ENCODE results near the gene FAM168A. TPM values are rescaled to one million over a fixed set of nuclear protein-coding genes. Genes with fewer than 3 reads are reported as not detected.
A peak's percentile ranks its signal among the peaks of the same experiment; 100 is the strongest.

The FAM168A gene
- polyA plus RNA-seq, 2 of the 4 experiments (the other 2 are of a cell fraction): 15.3 to 19.2 TPM

DNA sequence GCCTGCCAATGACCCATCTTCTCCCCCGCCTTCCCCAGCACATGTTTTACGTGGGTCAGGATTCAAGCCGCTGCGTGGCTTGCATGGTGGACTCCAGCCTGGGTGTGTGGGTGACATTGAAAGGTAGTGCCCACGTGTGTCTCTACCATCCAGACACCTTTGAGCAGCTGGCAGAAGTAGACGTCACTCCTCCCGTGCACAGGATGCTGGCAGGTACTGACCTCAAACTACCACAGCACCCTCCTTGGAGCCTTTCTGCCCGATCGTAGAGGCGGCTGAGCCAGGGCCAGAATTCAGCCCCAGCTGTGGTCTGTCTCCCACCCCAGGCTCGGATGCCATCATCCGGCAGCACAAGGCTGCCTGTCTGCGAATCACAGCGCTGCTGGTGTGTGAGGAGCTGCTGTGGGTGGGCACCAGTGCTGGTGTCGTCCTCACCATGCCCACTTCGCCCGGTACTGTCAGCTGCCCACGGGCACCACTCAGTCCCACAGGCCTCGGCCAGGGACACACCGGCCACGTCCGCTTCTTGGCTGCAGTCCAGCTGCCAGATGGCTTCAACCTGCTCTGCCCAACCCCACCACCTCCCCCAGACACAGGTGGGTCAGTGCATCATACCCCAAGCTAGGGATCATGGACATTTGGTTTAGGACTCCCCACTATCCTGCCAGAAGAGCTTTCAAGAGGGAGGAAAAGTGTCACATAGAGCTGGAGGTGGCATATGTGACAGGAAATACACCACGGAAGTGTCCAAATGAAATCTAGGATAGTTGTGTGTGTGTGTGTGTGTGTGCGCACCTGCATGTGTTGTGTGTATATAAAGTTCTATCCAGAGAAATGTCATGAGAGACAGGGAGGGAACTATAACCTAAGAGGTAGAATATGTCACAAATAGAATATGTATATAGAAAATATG is 232.3 kb downstream of the FAM168A start:
- DNase-seq (ENCODE audit: low read depth in 1 of 2, low spot score in 1 of 2) (no peak), FAIRE-seq (no peak), ATAC-seq (no peak)
- POLR2A ChIA-PET: no interaction called here
- Histone ChIP-seq H3K4me3 (no peak overlapping the region), H3K4me1 (no peaks in the 10 kb centered on the region), H3K27ac (no peak overlapping the region), H3K9me3 (no peaks in the 10 kb centered on the region), H3K4me2 (no peak overlapping the region)
- no peak for TF ChIP-seq CHD2 (IDR thresholded peaks at IDR 0.05; ENCODE audit: low read length, partially characterized antibody)
- TF ChIP-seq, protein P1, sequence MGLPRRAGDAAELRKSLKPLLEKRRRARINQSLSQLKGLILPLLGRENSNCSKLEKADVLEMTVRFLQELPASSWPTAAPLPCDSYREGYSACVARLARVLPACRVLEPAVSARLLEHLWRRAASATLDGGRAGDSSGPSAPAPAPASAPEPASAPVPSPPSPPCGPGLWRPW (IDR thresholded peaks at IDR 0.05): no peak
- TF ChIP-seq HOXB5 (CRISPR knock-in tag; IDR thresholded peaks at IDR 0.05): no peak
- no peak for TF ChIP-seq RAD21 (conservative IDR thresholded peaks at IDR 0.05 in 1 of 2, IDR thresholded peaks at IDR 0.05 in 1 of 2)
- no peak for TF ChIP-seq KDM5A (IDR thresholded peaks at IDR 0.05)
- 93% methylated on average over 23 of the region's 24 CpGs for WGBS (ENCODE audit: missing lambda C conversion rate)
- CTCF ChIA-PET: interaction anchor here (0.6 to 39.3 kb wide), 10 partner anchors 9 to 310 kb away, joined by 3 to 667 read pairs (median 6); partner anchors contain the start of gene RELT

DNA sequence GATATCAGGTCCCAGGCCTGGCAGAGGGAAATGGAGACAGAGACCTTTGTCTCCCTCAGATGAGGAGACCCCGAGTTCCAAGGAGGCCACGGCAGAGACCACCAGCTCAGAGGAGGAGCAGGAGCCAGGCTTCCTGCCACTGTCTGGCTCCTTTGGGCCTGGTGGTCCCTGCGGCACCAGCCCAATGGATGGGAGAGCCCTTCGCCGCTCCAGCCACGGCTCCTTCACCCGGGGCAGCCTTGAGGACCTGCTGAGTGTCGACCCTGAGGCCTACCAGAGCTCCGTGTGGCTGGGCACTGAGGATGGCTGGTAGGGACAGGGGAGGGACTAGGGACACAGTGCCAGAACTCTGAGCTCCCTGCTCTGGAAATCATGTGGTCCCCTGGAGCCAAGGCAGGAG is 234.8 kb downstream of the FAM168A start:
- ATAC-seq (no peak), DNase-seq (ENCODE audit: low read depth in 1 of 2, low spot score in 1 of 2) (no peak), FAIRE-seq (no peak)
- Histone ChIP-seq H3K9me3 (no peaks in the 10 kb centered on the region), H3K4me3 (no peak overlapping the region), H3K4me2 (no peak overlapping the region), H3K4me1 (no peaks in the 10 kb centered on the region), H3K27ac (no peak overlapping the region)
- CTCF ChIA-PET: interaction anchor here (0.5 to 39.3 kb wide), 10 partner anchors 9 to 298 kb away, joined by 3 to 667 read pairs (median 7); no protein-coding TSS in a partner anchor
- POLR2A ChIA-PET: no interaction called here
- 95% methylated on average over 5 of the region's 9 CpGs for WGBS (ENCODE audit: missing lambda C conversion rate)
- TF ChIP-seq, protein P2, sequence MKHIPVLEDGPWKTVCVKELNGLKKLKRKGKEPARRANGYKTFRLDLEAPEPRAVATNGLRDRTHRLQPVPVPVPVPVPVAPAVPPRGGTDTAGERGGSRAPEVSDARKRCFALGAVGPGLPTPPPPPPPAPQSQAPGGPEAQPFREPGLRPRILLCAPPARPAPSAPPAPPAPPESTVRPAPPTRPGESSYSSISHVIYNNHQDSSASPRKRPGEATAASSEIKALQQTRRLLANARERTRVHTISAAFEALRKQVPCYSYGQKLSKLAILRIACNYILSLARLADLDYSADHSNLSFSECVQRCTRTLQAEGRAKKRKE (CRISPR knock-in tag; IDR thresholded peaks at IDR 0.05; ENCODE audit: low read depth): no peak

DNA sequence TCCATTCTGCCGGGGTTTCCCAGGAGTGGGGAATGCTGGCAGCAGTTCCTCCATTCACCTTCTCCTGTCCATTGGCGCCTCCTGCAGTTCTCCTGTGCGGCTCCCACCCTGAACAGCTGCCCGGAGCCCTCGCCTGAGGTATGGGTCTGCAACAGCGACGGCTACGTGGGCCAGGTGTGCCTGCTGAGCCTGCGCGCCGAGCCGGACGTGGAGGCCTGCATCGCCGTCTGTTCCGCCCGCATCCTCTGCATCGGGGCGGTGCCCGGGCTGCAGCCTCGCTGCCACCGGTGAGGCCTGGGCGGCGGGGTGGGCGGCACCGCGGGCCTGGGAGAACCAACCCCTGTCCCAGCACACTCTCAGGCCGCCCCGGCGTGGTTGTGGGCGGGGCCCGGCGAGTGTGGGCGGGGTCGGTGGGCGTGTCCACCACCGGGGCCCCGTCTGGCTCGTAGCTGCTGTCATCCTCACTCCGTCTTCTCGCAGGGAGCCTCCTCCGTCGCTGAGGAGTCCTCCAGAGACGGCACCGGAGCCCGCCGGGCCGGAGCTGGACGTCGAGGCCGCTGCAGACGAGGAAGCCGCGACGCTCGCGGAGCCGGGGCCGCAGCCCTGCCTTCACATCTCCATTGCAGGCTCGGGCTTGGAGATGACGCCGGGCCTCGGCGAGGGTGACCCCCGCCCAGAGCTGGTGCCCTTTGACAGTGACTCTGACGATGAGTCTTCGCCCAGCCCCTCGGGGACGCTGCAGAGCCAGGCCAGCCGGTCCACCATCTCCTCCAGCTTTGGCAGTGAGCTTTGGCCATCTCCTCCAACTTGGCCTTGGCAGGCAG is 235.7 kb downstream of the FAM168A start:
- peak in 1 of 2 experiments; percentile 54; a peak in 3 of 6 replicates for ATAC-seq

DNA sequence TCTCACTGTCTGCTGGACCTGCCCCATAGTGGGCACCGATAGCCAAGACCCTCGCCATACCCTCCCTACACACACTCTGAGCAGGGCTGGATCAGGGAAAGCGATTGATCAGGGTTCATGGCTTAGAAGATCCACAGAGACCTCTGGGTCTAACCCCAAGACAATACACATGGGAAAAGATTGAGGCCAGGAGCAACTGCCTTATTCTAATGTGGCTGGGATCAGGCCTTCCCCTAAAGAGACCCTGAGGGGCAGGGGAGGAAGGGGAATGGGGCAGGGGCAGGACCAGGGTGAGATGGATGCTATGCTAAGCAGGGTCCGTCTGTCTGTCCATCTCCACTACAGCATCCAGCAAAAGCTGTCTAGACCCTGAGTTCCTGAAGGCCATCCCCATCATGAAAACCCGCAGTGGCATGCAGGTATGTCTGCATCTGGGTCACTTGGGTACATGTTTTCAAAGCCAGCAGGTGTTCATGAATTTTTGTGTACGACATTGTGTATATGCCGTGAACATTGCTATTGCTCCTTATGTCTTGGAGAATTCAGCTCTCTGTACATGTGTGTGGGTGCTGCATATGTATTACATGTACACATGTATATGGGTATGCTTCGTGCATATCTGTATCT is 237.1 kb downstream of the FAM168A start:
- Histone ChIP-seq H3K9me3 (no peaks in the 10 kb centered on the region), H3K4me1 (no peaks in the 10 kb centered on the region), H3K27ac (no peak overlapping the region), H3K4me3 (no peak overlapping the region), H3K4me2 (no peak overlapping the region)
- CTCF ChIA-PET: interaction anchor here (0.6 to 39.3 kb wide), 19 partner anchors 8 to 299 kb away, joined by 3 to 667 read pairs (median 5); no protein-coding TSS in a partner anchor
- POLR2A ChIA-PET: interaction anchor here (0.6 to 0.9 kb wide), 2 partner anchors 10 to 53 kb away, joined by 3 to 5 read pairs; partner anchors contain the start of gene ARHGEF17
- no peak for FAIRE-seq
- DNase-seq (ENCODE audit: low read depth in 1 of 2, low spot score in 1 of 2): no peak
- WGBS (ENCODE audit: missing lambda C conversion rate): 82% methylated on average over 7 of the region's 8 CpGs
- no peak for ATAC-seq
- TF ChIP-seq TFCP2L1 (CRISPR knock-in tag; IDR thresholded peaks at IDR 0.05): no peak
- no peak for TF ChIP-seq CBX2 (IDR thresholded peaks at IDR 0.05; ENCODE audit: borderline replicate concordance, low read depth)
- no peak for TF ChIP-seq ZC3H11A (IDR thresholded peaks at IDR 0.05)
- TF ChIP-seq BHLHE40 (IDR thresholded peaks at IDR 0.05; ENCODE audit: low read depth, low read length): no peak
- no peak for TF ChIP-seq ZFP36 (IDR thresholded peaks at IDR 0.05; ENCODE audit: borderline replicate concordance, partially characterized antibody)
- TF ChIP-seq EHMT2 (IDR thresholded peaks at IDR 0.05; ENCODE audit: low read depth): no peak
- no peak for TF ChIP-seq CHD4 (IDR thresholded peaks at IDR 0.05; ENCODE audit: borderline replicate concordance)
- TF ChIP-seq, protein P3, sequence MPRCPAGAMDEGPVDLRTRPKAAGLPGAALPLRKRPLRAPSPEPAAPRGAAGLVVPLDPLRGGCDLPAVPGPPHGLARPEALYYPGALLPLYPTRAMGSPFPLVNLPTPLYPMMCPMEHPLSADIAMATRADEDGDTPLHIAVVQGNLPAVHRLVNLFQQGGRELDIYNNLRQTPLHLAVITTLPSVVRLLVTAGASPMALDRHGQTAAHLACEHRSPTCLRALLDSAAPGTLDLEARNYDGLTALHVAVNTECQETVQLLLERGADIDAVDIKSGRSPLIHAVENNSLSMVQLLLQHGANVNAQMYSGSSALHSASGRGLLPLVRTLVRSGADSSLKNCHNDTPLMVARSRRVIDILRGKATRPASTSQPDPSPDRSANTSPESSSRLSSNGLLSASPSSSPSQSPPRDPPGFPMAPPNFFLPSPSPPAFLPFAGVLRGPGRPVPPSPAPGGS (IDR thresholded peaks at IDR 0.05): no peak
- TF ChIP-seq CHD2 (IDR thresholded peaks at IDR 0.05; ENCODE audit: low read length, partially characterized antibody): no peak
- no peak for TF ChIP-seq SREBF2 (IDR thresholded peaks at IDR 0.05)

More for the DNA sequence above, 235.7 kb downstream of the FAM168A start:
- Histone ChIP-seq H3K4me1 (no peaks in the 10 kb centered on the region), H3K4me3 (no peak overlapping the region), H3K27ac (no peak overlapping the region), H3K9me3 (no peaks in the 10 kb centered on the region), H3K4me2 (no peak overlapping the region)
- FAIRE-seq (no peak), DNase-seq (ENCODE audit: low read depth in 1 of 2, low spot score in 1 of 2) (no peak)
- TF ChIP-seq RAD21 (conservative IDR thresholded peaks at IDR 0.05 in 1 of 2, IDR thresholded peaks at IDR 0.05 in 1 of 2): peak in 1 of 2 experiments; percentile 9; a peak in 1 of 5 replicates
- TF ChIP-seq, protein P2 (CRISPR knock-in tag; IDR thresholded peaks at IDR 0.05; ENCODE audit: low read depth): no peak
- WGBS (ENCODE audit: missing lambda C conversion rate): 88% methylated on average over 22 of the region's 70 CpGs
- ChIA-PET CTCF (interaction anchor here (1.0 to 39.3 kb wide), 12 partner anchors 10 to 299 kb away, joined by 3 to 667 read pairs (median 10); no protein-coding TSS in a partner anchor), POLR2A (no interaction called here)

Measured in A549 (cell line).